Activated CD4-positive, alpha-beta T cell treated with anti-CD3 and anti-CD28 coated beads for 1 hour (primary cell): ENCODE results near the gene HCRT.

ENCODE experiments used
- DNase-seq: peaks from one replicate; pipeline ENCODE4 v3.0.0-alpha.2; 2020

HCRT gene

GRCh38 chr17:42136654-42137051, 48.6 kb downstream of the HCRT start:
- DNase-seq = no peak

DNA sequence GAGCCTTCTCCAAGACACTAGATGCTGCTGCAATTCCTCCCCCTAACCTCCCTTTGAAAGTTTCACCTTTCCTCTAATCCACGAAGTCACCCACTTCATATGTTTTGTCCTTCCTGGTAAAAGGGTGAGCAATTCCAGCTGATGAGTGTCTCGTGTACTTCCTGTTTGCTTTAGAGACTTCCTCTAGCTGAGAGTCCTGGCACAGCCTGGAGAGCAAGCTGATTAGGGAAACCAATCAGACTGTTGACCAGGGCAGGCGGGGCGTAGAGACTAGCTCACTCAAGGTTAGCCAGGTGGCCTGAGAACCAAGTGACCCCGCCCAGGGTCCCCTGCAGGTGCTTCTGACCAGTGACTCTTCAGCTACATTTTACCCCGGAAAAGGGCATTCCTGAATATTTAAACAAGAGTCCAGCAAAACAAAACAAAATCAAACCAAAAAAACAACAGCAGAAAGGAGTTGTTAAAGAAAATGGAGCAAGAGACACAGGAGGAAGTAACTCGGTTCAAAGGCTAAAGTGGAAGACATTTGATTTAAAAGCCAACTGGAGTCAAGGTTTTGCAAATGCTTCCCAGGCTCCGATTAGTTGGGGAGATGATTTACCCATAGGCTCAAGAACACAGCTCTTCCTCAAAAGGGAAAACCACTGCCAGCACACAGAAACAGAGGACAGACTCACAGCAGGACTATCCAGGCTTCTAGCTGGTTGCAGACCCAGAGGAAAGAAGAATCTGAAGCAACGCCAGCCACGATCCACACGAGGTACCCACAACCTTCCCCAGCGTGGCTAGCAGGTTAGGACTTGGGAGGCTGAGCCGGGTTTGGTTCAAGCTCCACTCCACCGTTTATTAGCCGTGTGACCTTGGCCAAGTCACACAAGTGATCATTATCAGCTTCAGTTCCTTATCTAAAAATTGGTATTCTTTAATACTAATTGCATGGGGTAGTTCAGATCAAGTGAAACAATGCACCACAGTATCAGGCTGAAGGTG, 49.3 kb downstream of the HCRT start:
- DNase-seq = no peak

DNA sequence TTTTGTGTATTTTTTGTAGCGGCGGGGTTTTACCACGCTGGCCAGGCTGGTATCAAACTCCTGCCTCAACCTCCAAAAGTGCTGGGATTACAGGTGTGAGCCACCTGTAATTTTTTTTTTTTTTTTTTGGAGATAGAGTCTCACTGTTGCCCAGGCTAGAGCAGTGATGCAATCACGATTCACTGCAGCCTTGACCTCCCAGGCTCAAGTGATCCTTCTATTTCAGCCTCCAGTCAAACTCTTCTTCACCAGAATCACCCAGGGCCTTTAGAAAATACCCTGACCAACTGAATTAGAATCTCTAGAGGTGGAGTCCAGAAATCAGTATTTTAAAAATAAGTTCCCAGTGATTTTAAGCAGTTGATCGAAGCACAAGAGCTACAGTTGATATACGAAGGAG, 50.1 kb downstream of the HCRT start:
- no peak for DNase-seq
